HG03196 (cell line): ENCODE measurements around the gene REM1.
"Not testable (repeated sequence)": the region's sequence is repeated elsewhere in the genome, so short reads cannot be mapped to it uniquely, and the experiment has no call there.

Source experiments
- ATAC-seq: cut with Tn5 transposase; IDR thresholded peaks from one replicate; pipeline ENCODE4 v1.9.1; 2021; ENCODE audit not compliant: unreplicated experiment

The REM1 gene, protein sequence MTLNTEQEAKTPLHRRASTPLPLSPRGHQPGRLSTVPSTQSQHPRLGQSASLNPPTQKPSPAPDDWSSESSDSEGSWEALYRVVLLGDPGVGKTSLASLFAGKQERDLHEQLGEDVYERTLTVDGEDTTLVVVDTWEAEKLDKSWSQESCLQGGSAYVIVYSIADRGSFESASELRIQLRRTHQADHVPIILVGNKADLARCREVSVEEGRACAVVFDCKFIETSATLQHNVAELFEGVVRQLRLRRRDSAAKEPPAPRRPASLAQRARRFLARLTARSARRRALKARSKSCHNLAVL

DNA sequence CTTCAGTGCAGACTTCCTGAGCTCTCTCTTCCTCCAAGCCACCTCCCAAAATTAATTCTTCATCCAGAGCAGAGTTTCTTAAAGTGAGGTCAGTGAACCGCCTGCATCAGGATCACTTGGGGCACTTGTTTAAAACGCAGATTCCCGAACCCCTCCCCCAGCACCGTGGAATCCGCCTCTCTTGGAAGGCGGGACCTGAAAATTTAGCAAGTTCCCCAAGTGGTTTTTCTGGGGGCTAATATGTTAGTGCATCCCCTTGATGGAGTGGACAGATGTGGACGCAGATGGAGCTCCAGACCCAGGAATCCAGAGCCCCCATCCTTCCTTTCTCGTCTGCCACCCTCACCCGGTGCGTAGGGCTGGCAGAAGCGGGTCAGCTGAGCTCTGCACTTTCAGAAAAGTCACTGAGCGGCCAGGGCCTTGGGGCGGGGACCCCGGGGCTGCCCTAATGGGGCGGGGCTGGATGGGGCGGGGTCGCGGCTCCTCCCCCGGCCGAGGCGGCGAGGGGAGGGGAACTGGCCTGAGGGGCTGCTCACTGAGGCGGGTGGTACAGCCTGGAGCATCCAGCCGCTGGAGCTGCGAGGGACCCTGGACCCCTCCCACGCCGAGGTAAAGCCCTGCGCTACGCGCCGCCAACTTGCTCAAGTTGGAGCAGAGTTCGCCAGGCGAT lies at the start of gene REM1, which contains the start of gene DEFB124:
Gene REM1 (plus strand): TSS at position 531 of the 670 bp plus-strand sequence. CDS start 1,158 bp downstream, outside the sequence.
Gene DEFB124 (minus strand): TSS at position 370 of the 670 bp plus-strand sequence. CDS start 2,114 bp downstream, outside the sequence.
- no peak for ATAC-seq

DNA sequence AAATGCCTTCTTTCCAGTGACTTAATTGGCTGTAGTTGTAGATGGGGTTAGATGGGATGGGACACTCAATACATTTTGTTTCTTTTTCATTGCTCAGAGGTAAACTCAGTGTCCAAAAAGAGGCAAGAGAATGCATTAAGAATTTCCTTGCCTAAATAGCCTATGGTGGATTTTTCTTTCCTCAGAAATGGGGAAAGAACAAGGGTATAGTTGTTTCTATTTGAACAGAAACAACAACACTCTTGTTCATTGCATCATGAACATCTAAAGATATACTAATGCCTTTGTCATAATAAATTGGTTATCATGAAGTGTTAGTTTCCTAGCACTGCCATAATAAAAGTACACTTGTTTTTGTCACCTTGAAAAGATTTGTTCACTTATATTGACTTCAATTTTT lies 49.3 kb upstream of the REM1 start:
- no peak for ATAC-seq

DNA sequence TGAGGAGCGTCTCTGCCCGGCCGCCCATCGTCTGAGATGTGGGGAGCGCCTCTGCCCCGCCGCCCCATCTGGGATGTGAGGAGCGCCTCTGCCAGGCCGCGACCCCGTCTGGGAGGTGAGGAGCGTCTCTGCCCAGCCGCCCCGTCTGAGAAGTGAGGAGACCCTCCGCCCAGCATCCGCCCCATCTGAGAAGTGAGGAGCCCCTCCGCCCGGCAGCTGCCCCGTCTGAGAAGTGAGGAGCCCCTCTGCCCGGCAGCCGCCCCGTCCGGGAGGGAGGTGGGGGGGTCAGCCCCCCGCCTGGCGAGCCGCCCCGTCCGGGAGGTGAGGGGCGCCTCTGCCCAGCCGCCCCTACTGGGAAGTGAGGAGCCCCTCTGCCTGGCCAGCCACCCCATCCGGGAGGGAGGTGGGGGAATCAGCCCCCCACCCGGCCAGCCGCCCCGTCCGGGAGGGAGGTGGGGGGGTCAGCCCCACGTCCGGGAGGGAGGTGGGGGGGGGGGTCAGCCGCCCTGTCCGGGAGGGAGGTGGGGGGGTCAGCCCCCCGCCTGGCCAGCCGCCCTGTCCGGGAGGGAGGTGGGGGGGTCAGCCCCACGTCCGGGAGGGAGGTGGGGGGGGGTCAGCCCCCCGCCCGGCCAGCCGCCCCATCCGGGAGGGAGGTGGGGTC lies 48.1 kb upstream of the REM1 start:
- not testable (repeated sequence) for ATAC-seq

DNA sequence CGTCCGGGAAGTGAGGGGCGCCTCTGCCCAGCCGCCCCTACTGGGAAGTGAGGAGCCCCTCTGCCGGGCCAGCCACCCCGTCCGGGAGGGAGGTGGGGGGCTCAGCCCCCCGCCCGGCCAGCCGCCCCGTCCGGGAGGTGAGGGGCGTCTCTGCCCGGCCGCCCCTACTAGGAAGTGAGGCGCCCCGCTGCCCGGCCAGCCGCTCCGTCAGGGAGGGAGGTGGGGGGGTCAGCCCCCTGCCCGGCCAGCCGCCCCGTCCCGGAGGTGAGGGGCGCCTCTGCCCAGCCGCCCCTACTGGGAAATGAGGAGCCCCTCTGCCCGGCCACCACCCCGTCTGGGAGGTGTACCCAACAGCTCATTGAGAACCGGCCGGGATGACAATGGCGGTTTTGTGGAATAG lies 47.5 kb upstream of the REM1 start:
- ATAC-seq = not testable (repeated sequence)

DNA sequence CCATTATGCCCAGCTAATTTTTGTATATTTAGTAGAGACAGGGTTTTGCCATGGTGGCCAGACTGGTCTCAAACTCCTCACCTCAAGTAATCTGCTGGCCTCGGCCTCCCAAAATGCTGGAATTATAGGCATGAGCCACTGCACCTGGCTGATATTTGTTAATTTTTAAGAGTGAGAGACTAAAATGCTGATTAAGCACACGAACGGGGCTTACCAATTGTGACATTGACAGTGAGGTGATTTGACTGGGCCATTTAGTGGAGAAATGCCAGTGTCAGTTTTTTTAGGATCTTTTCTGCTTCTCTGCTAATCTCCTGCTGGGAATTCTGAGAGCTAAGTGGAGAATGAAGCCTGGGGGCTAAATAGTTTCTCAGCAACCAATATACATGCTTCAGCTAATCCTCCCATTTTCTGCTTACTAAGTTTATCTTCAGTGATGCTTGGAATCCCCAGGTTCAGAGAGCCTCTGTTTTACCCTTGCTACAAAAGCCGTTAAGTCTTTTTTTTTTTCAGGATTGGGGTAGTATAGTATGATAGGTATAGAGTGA lies 44.4 kb upstream of the REM1 start:
- no peak for ATAC-seq

DNA sequence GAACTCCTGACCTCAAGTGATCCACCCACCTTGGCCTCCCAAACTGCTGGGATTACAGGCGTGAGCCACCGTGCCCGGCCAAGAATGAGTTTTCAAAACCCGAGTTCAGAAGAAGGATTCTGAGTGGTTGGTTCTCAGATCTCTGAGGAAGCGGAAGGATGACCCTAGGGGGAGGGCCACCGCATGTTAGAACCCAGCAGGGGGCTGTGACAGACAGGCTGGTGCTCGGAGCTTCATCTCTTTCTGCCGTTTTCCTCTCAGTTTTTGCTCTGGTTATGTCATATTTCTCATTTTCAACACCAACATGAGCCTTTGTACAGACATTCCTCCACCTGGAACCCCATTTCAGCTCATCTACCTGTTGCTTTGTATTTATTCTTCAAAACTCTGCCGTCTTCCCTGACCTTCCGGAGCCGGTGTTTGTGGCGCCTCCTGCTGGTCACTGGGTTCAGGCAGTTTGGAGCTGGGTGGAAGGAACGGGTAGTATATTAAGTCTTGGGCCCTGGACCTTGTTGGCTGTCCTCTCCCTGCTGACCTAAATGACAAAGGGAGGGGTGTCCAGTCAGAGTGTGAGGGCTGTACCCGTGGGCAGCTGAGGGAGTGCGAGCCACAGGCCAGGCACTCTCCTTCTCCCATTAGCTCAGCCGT lies 35.0 kb upstream of the REM1 start, which contains the start of gene DEFB123:
Gene DEFB123 (plus strand): TSS at position 621 of the 648 bp plus-strand sequence. CDS start 67 bp downstream, outside the sequence.
- no peak for ATAC-seq

DNA sequence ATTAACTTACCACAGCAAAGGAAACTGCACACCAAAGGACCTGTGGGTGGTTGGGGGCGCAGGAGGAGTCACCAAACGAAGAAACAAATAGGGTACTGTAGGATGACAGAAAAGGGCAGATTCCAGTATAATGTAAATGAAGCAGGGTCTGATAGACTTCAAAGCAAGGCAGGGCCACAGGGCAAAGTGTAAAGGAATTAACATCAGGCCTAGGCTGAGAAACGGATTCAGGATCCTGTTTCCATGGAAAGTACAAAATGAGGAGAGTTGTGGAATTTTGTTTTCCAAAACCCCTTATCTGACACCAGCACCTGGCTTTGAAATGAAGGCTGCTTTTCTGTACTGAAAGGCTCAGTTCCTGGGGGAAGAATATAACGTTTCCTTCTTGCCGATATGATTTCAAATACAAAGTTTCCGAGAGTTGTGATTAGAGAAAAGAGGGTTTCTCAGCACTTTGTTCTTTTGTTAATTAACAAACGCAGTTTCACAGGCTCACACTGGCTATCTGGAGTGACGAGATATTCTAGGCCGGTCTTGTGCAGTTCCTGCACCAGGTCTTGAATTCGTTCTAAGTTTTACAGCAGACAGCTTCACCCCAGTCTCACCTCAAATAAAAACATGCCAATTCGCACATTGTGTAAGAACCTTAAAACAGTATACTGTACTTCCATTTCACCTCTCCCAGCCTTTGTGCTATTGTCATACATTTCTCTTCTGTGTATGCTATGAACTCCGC lies 28.8 kb upstream of the REM1 start:
- no peak for ATAC-seq

DNA sequence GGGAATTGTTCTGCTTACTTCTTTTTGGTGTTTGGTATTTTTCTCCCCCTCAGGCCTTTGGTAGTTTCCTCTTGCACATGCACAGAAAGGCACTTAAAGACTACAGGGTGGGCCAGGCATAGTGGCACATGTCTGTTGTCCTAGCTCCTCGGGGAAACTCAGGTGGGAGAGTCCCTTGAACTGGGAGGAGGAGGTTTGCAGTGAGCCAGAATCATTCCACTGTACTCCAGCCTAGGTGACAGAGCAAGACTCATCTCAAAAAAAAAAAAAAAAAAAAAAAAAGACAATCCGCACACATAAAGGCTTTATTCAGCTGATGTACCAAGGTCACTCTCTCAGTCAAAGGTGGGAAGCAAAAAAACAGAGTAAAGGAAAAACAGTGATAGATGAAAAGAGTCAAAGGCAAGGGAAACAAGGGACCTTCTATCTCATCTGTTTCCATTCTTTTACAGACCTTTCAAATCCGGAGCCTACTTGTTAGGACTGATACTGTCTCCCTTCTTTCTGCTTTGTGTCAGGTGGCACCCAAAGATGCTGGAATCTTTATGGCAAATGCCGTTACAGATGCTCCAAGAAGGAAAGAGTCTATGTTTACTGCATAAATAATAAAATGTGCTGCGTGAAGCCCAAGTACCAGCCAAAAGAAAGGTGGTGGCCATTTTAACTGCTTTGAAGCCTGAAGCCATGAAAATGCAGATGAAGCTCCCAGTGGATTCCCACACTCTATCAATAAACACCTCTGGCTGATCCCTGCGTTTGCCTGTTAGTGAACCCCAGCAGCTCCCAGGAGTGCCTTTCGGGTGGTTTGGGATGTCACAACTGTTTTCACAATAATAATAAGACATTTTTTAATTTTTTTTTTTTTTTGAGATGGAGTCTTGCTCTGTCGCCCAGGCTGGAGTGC lies 25.3 kb upstream of the REM1 start:
- no peak for ATAC-seq

DNA sequence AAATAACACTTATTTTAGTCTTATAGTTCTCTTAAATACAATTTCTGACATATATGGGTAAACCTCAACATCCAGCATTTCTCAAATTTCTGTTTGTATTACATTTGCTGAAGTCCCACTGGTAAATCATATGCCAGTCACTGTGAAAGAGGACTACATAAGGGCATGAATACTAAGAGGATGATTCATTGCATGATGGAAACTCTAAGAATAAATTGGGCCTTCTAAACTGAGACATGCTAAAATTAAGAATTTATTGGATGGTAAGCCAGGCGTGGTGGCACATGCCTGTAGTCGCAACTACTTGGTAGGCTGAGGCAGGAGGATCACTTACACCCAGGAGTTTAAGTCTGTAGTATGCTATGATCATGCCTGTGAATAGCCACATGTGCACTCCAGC lies 22.5 kb upstream of the REM1 start:
- ATAC-seq = no peak

DNA sequence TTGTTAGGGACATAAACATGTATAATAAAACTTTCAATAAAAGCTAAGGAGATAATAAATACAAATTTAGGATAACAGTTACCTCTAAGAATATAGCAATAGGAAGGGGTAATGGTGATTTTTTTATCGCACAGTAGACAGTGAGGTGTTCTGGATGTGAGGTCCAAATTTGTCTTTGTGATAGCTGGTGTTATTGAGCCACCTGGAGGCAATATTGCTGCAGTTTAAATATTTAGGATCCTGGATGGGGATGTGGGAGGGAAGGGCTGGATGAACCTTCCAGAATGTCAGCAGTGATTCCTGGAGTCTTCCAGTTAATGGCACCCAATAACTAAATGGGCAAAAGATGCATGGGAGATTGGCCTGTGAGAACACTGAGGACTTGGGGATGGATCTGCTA lies 20.7 kb upstream of the REM1 start:
- ATAC-seq = no peak

DNA sequence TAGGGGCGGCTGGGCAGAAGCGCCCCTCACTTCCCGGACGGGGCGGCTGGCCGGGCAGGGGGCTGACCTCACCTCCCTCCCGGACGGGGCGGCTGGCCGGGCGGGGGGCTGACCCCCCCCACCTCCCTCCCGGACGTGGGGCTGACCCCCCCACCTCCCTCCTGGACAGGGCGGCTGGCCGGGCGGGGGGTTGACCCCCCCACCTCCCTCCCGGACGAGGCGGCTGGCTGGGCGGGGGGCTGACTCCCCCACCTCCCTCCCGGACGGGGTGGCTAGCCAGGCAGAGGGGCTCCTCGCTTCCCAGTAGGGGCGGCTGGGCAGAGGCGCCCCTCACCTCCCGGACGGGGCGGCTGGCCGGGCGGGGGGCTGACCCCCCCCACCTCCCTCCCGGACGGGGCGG lies 4.1 kb upstream of the REM1 start:
- ATAC-seq = not testable (repeated sequence)

DNA sequence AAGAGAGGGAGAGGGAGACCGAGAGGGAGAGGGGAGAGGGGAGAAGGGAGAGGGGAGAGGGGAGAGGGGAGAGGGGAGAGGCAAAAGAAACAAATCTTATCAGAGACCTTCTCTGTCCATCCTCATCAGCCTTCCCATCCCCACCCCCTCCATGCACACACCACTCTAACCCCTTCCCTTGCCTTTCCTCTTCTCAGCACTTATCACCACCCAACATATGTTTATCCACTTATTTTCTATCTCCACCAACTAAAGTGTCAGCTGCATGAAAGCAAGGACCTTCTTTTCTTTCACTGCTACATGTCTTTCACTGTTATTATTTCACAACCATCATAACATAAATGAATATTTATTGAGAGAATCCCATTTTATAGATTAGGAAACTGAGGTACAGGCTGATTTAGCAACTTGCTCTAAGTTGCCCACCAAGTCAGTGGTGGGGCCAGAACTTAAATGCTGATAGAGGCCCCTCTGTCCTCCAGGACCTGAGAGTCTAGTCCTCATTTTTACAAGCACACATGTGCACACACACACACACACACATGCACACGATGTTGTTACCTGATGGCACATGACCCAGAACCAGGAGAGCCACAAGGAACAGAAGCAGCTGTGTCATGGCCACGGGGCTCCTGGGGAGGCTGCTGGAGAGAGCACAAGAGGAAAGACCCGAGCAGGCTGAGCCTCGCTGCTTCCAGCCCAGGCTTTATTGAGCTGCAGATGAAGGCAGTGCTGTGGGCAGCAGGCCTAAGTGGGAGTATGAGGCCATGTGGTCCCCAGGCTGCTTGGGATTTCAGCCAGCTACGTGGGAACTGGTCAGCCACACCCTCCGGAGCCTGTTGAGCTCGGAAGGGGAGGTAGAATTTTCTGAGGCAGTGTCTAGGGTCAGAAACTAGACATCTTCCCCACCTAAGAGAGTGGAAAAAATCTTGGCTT lies 2.4 kb upstream of the REM1 start:
- ATAC-seq = no peak

DNA sequence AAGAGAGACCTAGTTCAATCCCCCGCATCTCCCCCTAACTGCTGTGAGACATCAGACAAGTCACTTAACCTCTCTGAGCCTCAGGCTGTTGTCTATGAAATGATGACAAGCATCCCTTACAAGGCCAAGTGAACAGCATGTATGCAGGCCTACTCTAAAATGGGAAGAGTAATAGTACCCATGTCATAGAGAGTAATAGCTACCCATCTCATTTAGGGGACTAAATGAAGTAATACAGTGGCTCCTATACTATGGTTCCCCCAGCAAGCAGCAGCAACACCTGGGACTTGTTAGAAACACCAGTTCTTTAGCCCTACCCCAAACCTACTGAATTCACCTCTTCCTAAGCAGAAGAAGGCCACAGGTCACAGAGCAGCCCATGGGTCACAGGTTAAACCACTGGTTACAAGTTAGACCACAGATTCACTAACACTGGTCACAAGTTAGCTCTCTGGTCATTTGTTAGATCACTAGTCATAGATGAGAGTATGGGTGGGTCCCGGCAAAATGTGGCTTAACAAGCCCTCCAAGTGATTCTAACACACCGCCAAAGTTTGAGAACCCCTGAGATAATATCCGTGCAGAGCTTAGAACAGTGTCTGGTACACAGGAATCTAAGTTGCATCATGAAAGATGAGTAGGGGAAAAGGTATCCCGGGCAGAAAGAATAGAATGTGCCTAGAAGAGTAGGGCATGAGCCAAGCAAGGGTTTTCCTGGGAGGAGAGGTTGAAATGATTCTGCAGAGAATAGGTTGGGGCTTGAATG lies 1.6 kb upstream of the REM1 start:
- no peak for ATAC-seq

DNA sequence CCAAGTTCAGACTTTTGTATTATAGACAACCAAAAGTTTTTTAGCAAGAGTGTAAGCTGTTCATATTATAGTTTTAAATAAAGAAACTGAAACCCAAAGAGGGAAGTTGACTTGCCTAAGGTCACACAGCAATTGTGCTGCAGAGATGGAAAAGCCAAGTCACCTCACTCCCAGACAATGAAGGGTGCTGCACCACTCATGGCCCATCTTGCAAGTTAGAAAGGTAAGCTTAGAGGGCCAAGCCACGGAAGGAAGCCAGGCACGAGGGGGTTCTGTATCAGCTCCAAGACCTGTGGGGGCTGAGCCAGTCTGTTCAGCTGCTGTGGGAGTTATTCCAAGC lies 1.0 kb upstream of the REM1 start:
- no peak for ATAC-seq

DNA sequence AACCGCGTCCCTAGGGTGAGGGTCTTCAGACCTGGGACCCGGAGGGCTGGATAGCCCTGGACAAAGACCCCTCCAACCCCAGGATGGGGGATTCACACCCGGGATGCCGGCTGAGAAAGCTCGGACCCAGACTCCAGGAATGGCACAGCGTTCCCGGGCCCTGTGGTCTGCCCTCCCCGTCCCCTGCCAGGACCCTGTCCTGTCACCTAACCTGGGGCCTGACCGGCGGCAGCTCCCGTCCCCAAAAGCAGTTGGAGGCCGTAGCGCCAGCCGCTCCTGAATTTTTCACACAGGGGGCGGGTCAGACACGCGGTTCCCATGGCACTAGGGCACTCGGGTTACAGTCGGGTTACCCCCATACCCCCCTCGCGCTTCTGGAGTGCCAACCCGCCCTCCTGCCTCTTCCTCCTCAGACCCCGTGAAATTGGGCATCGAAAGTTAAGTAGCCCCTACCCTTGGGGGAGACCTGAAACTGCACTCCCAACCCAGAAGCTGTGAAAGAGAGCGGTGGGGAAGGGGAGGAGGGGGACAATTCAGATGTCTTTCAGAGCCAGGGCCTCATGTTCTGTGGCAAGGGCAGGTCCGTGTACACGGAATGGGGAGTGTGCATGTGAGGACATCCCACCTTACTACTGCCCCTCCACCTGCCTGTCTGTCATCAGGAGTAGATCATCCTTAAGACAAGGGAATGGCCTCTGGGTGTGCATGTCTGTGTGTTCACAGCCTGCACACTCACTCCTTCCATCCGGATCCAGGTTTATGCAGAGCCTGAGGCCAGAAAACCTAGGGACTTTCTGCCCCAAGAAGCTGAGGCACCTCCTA lies 595 bp downstream of the REM1 start:
- ATAC-seq = no peak

DNA sequence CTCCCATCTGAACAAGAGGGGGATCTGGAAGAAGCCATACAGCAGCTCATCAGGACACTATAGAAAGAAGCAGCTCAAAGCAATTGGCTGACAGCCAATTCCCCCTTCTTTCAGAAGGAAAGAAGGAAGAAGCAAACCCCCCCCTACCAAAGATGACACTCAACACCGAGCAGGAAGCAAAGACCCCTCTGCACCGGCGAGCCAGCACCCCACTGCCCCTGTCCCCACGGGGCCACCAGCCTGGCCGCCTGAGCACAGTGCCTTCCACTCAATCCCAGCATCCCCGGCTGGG lies 1.2 kb downstream of the REM1 start:
- no peak for ATAC-seq

DNA sequence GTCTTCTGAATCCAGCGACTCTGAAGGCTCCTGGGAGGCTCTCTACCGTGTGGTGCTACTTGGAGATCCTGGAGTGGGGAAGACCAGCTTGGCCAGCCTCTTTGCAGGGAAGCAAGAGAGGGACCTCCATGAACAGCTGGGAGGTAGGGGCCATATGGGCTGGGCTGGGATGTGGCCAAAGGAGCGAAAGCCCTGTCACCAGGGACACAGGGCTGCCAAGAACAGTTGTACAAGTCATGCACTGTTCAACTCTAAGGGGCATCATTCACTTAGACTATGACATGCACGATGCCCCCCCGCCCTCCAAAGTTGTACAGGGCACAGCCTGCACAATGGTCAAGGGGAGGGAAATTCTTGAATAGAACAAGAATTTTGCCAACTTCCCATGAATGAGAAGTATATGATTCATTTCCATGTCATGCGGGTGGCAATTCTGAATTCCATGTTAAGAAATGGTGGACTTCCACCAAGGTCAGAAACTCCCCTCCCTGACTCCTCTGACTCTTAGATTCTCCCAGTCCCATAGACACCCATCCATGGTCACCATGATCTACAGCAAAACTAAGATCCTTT lies 1.6 kb downstream of the REM1 start:
- no peak for ATAC-seq
